C4-2B (cell line): ENCODE results near the gene CXCR3.

Experiments used
- ZFX ChIP-seq: fragments of 450-650 bp; IDR thresholded peaks from 2 replicates; pipeline ENCODE4 v1.6.1; 2017
- TF ChIP-seq, protein P1 (sequence below): fragments of 450-650 bp; conservative IDR thresholded peaks from 2 replicates; pipeline ENCODE4 v1.5.1; 2017; ENCODE audit warnings: mild to moderate bottlenecking

DNA sequence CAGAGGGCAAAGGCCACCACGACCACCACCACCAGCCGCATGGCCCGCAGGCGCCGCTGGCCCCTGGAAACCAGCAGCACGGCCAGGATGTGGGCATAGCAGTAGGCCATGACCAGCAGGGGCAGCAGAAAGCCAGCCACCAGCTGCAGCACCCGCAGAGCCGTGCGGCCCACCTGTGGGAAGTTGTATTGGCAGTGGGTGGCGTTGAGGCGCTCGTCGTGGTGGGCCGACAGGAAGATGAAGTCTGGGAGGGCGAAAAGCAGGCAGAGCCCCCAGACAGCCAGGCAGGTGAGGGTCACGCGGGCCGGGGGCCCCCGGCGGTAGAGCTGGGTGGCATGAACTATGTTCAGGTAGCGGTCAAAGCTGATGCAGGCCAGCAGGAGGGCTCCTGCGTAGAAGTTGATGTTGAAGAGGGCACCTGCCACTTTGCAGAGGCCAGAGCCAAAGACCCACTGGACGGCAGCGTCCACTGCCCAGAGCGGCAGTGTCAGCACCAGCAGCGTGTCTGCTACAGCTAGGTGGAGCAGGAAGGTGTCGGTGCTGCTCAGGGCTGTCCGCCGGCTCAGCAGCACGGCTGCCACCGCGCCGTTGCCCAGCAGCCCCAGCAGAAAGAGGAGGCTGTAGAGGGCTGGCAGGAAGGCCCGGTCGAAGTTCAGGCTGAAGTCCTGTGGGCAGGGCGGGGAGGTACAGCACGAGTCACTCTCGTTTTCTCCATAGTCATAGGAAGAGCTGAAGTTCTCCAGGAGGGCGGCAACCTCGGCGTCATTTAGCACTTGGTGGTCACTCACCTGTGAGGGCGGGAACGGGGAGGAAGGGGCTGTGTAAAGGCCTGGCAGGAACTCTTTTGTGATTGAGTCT lies 1.4 kb downstream of the CXCR3 start:
- TF ChIP-seq, protein P1, sequence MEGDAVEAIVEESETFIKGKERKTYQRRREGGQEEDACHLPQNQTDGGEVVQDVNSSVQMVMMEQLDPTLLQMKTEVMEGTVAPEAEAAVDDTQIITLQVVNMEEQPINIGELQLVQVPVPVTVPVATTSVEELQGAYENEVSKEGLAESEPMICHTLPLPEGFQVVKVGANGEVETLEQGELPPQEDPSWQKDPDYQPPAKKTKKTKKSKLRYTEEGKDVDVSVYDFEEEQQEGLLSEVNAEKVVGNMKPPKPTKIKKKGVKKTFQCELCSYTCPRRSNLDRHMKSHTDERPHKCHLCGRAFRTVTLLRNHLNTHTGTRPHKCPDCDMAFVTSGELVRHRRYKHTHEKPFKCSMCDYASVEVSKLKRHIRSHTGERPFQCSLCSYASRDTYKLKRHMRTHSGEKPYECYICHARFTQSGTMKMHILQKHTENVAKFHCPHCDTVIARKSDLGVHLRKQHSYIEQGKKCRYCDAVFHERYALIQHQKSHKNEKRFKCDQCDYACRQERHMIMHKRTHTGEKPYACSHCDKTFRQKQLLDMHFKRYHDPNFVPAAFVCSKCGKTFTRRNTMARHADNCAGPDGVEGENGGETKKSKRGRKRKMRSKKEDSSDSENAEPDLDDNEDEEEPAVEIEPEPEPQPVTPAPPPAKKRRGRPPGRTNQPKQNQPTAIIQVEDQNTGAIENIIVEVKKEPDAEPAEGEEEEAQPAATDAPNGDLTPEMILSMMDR: no peak
- TF ChIP-seq ZFX: no peak
